K562 (cell line): ENCODE results near the gene FAM107B.

ENCODE experiments used
- CTCF ChIP-seq, 3 experiments: IDR thresholded peaks in 2 of 3; conservative IDR thresholded peaks in 1 of 3; 2 replicates each; pipeline ENCODE4 v1.5.1; 2011 to 2012; ENCODE audit warnings: low read length in 3 of 3, mild to moderate bottlenecking in 3 of 3, control low read depth in 2 of 3, improper control_type of control experiment in 1 of 3, inconsistent platforms in 1 of 3, low read depth in 1 of 3, mixed read lengths in 1 of 3, moderate library complexity in 1 of 3; ENCODE audit not compliant: insufficient read depth in 2 of 3
- SIRT6 ChIP-seq: IDR thresholded peaks from one replicate; pipeline ENCODE4 v1.6.1; 2012; ENCODE audit warnings: low read depth, mild to moderate bottlenecking, control low read depth, inconsistent platforms, low read length, moderate library complexity
- U2AF2 ChIP-seq: fragments of 200-400 bp; formaldehyde crosslinking; optimal IDR thresholded peaks from 2 replicates; pipeline ENCODE3; 2017; ENCODE audit warnings: low read depth, mild to moderate bottlenecking, low read length
- TF ChIP-seq, protein P1 (sequence below): sonication (generic); formaldehyde crosslinking; IDR thresholded peaks from 2 replicates; pipeline ENCODE4 v1.8.0; 2022; ENCODE audit warnings: mild to moderate bottlenecking, low read depth, missing genetic modification reagents

DNA sequence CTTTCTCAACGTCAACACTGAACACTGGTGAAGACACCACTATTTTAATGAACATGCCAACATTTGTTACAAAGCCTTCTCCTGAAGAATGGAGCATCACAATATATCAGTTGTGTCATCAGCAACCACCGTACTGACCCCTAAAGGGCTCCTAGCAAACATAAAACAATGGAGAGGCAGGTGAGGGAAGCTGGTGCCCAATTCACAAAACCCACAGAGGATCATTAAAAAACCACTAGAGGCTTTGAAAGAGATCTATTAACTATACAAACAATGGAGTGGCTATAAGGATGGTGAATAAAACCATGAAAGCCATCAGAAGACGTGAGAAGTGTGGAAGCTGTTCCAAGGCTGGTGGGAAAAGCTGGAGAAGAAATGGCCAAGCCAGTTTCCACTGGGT lies 150.8 kb downstream of the FAM107B start:
- TF ChIP-seq, protein P1, sequence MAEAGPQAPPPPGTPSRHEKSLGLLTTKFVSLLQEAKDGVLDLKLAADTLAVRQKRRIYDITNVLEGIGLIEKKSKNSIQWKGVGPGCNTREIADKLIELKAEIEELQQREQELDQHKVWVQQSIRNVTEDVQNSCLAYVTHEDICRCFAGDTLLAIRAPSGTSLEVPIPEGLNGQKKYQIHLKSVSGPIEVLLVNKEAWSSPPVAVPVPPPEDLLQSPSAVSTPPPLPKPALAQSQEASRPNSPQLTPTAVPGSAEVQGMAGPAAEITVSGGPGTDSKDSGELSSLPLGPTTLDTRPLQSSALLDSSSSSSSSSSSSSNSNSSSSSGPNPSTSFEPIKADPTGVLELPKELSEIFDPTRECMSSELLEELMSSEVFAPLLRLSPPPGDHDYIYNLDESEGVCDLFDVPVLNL (CRISPR knock-in tag): no peak
- no peak for TF ChIP-seq U2AF2
- TF ChIP-seq CTCF (IDR thresholded peaks at IDR 0.05 in 2 of 3, conservative IDR thresholded peaks at IDR 0.05 in 1 of 3; ENCODE audit: insufficient read depth in 2 of 3, low read depth in 1 of 3, low read length in 3 of 3): no peak
- no peak for TF ChIP-seq SIRT6
